ENCODE data around the gene SEC11A. TPM values are rescaled to one million over a fixed set of nuclear protein-coding genes. Genes with fewer than 3 reads are reported as not detected.

SEC11A gene
- total RNA-seq, 3 donors from 2014 or later (not counting 1 experiment from before 2014, with no cell fraction given): 78.7 to 89.3 (median 81.8) TPM

GRCh38 chr15:84620626-84621025, 95.3 kb downstream of the SEC11A start:
- DNase-seq: no peak
- Mint-ChIP-seq H3K9me3 (peaks cover 2 to 3% of the 10 kb centered on the region in 2 donors), H3K27me3 (ENCODE audit: low read depth in 2 of 2) (no peaks in the 10 kb centered on the region), H3K4me3 (no peak overlapping the region), H3K36me3 (peaks cover 13% of the 10 kb centered on the region), H3K27ac (no peak overlapping the region), H3K4me1 (no peaks in the 10 kb centered on the region)
- Histone ChIP-seq H3K36me3 (ENCODE audit: control insufficient read depth, insufficient read depth, low read length) (peaks cover 11% of the 10 kb centered on the region), H3K27me3 (ENCODE audit: control insufficient read depth, insufficient read depth, low read length) (no peaks in the 10 kb centered on the region), H3K9me3 (ENCODE audit: control insufficient read depth, insufficient read depth, low read length) (peaks cover 19% of the 10 kb centered on the region), H3K4me1 (ENCODE audit: control insufficient read depth, insufficient read depth, low read length) (no peaks in the 10 kb centered on the region), H3K27ac (ENCODE audit: low read length) (no peak overlapping the region), H3K4me3 (ENCODE audit: low read length) (no peak overlapping the region)
- no peak for ATAC-seq
- no peak for TF ChIP-seq CTCF (IDR thresholded peaks at IDR 0.05)
- 97% methylated on average over 5 of the region's 8 CpGs for WGBS (ENCODE audit: insufficient coverage)
- intact Hi-C loops (cut with micrococcal nuclease): no loop called here

Other genes with a start within 250 kb of the SEC11A start
- 1 to 10 TPM; 5.0 to 8.3 (median 5.5) TPM for gene ZSCAN2, start 115.1 kb downstream of the SEC11A start, total RNA-seq
- gene WDR73, start 61.9 kb downstream of the SEC11A start, total RNA-seq: 10 to 100 TPM; 19.2 to 26.7 (median 19.7) TPM
- 1 to 10 TPM; 3.8 to 6.4 (median 5.1) TPM for gene NMB, start 57.9 kb downstream of the SEC11A start, total RNA-seq
- gene ZNF592, start 32.5 kb upstream of the SEC11A start, total RNA-seq: 10 to 100 TPM; 38.0 to 43.8 (median 39.1) TPM
- gene ALPK3, start 101.2 kb upstream of the SEC11A start, total RNA-seq: 1 to 10 TPM in 1 of 3 donors, under 1 TPM in 2; 0.35 to 1.1 (median 0.63) TPM
- gene SLC28A1, start 168.5 kb upstream of the SEC11A start, total RNA-seq: not detected

Data from natural killer cell (primary cell).